BLaER1 (cell line): ENCODE results near the gene NPR3.

Experiments
- H3K27ac ChIP-seq: shearing (Covaris generic); formaldehyde crosslinking; 2 replicates; pipeline ENCODE4 v1.8.1; 2022
- H3K27me3 ChIP-seq: shearing (Covaris generic); formaldehyde crosslinking; 2 replicates; pipeline ENCODE4 v1.8.1; 2022
- H3K36me3 ChIP-seq: shearing (Covaris generic); formaldehyde crosslinking; 2 replicates; pipeline ENCODE4 v1.8.1; 2022
- H3K4me1 ChIP-seq: shearing (Covaris generic); formaldehyde crosslinking; 2 replicates; pipeline ENCODE4 v1.8.1; 2022
- H3K4me2 ChIP-seq: shearing (Covaris generic); formaldehyde crosslinking; 2 replicates; pipeline ENCODE4 v1.8.1; 2022
- H3K4me3 ChIP-seq: shearing (Covaris generic); formaldehyde crosslinking; 2 replicates; pipeline ENCODE4 v1.8.1; 2022
- H3K9ac ChIP-seq: shearing (Covaris generic); formaldehyde crosslinking; 2 replicates; pipeline ENCODE4 v1.8.1; 2022
- H3K9me3 ChIP-seq: shearing (Covaris generic); formaldehyde crosslinking; 2 replicates; pipeline ENCODE4 v1.8.1; 2022
- H4K20me1 ChIP-seq: shearing (Covaris generic); formaldehyde crosslinking; 2 replicates; pipeline ENCODE4 v1.8.1; 2022
- Cebpa-rat ChIP-seq: shearing (Covaris generic); IDR thresholded peaks from 2 replicates; pipeline ENCODE4 v1.8.1; 2022

The NPR3 gene

GRCh38 chr5:32753051-32753450 is 41.9 kb downstream of the NPR3 start:
- Histone ChIP-seq H3K9ac (no peak overlapping the region), H3K27ac (no peak overlapping the region), H3K4me1 (no peaks in the 10 kb centered on the region), H3K4me2 (no peak overlapping the region), H3K36me3 (no peaks in the 10 kb centered on the region), H3K9me3 (peaks cover 6% of the 10 kb centered on the region), H3K4me3 (no peak overlapping the region), H3K27me3 (no peaks in the 10 kb centered on the region), H4K20me1 (no peaks in the 10 kb centered on the region)
- no peak for TF ChIP-seq Cebpa-rat

GRCh38 chr5:32753765-32754164 is 42.6 kb downstream of the NPR3 start:
- no peaks in the 10 kb centered on the region for H4K20me1 ChIP-seq
- H3K36me3 ChIP-seq = no peaks in the 10 kb centered on the region
- no peak overlapping the region for H3K4me3 ChIP-seq
- H3K4me1 ChIP-seq = no peaks in the 10 kb centered on the region
- no peaks in the 10 kb centered on the region for H3K27me3 ChIP-seq
- no peaks in the 10 kb centered on the region for H3K9me3 ChIP-seq
- TF ChIP-seq Cebpa-rat = no peak
- H3K9ac ChIP-seq = no peak overlapping the region
- H3K27ac ChIP-seq = no peak overlapping the region
- H3K4me2 ChIP-seq = no peak overlapping the region

GRCh38 chr5:32754284-32754683 is 43.2 kb downstream of the NPR3 start:
- Histone ChIP-seq H4K20me1 (no peaks in the 10 kb centered on the region), H3K4me3 (no peak overlapping the region), H3K4me1 (no peaks in the 10 kb centered on the region), H3K4me2 (no peak overlapping the region), H3K36me3 (no peaks in the 10 kb centered on the region), H3K27ac (no peak overlapping the region), H3K9ac (no peak overlapping the region), H3K9me3 (no peaks in the 10 kb centered on the region), H3K27me3 (no peaks in the 10 kb centered on the region)
- no peak for TF ChIP-seq Cebpa-rat

GRCh38 chr5:32760091-32760509 is 49.0 kb downstream of the NPR3 start:
- H4K20me1 ChIP-seq = no peaks in the 10 kb centered on the region
- 0 out of 2 replicates have a peak, but pooled peaks cover 9% of the 10 kb centered on the region for H3K9me3 ChIP-seq
- no peak overlapping the region for H3K27ac ChIP-seq
- H3K27me3 ChIP-seq = no peaks in the 10 kb centered on the region
- H3K36me3 ChIP-seq = no peaks in the 10 kb centered on the region
- H3K9ac ChIP-seq = no peak overlapping the region
- TF ChIP-seq Cebpa-rat = no peak
- H3K4me1 ChIP-seq = no peaks in the 10 kb centered on the region
- H3K4me3 ChIP-seq = no peak overlapping the region
- H3K4me2 ChIP-seq = no peak overlapping the region

- no peak overlapping the region for H3K4me3 ChIP-seq
- TF ChIP-seq Cebpa-rat = no peak
- no peak overlapping the region for H3K4me2 ChIP-seq
- H3K36me3 ChIP-seq = no peaks in the 10 kb centered on the region
- H4K20me1 ChIP-seq = no peaks in the 10 kb centered on the region
- H3K27ac ChIP-seq = no peak overlapping the region
- no peak overlapping the region for H3K9ac ChIP-seq
- H3K9me3 ChIP-seq = 0 out of 2 replicates have a peak, but pooled peaks cover 9% of the 10 kb centered on the region
- H3K27me3 ChIP-seq = no peaks in the 10 kb centered on the region
- H3K4me1 ChIP-seq = no peaks in the 10 kb centered on the region
Measured at GRCh38 chr5:32765266-32765665, 54.1 kb downstream of the NPR3 start.

GRCh38 chr5:32767948-32768467 is 56.9 kb downstream of the NPR3 start:
- Histone ChIP-seq H3K36me3 (no peaks in the 10 kb centered on the region), H3K4me1 (no peaks in the 10 kb centered on the region), H3K9me3 (0 out of 2 replicates have a peak, but pooled peaks cover 7% of the 10 kb centered on the region), H3K27me3 (no peaks in the 10 kb centered on the region), H4K20me1 (no peaks in the 10 kb centered on the region), H3K9ac (no peak overlapping the region), H3K4me2 (no peak overlapping the region), H3K4me3 (no peak overlapping the region), H3K27ac (no peak overlapping the region)
- TF ChIP-seq Cebpa-rat = no peak

GRCh38 chr5:32769711-32770110 is 58.6 kb downstream of the NPR3 start:
- TF ChIP-seq Cebpa-rat = no peak
- H3K27me3 ChIP-seq = no peaks in the 10 kb centered on the region
- H4K20me1 ChIP-seq = no peaks in the 10 kb centered on the region
- H3K27ac ChIP-seq = no peak overlapping the region
- H3K4me1 ChIP-seq = no peaks in the 10 kb centered on the region
- no peak overlapping the region for H3K4me2 ChIP-seq
- no peaks in the 10 kb centered on the region for H3K9me3 ChIP-seq
- H3K4me3 ChIP-seq = no peak overlapping the region
- H3K36me3 ChIP-seq = no peaks in the 10 kb centered on the region
- no peak overlapping the region for H3K9ac ChIP-seq

- no peaks in the 10 kb centered on the region for H3K36me3 ChIP-seq
- TF ChIP-seq Cebpa-rat = no peak
- H3K4me1 ChIP-seq = no peaks in the 10 kb centered on the region
Measured at GRCh38 chr5:32770444-32770843, 59.3 kb downstream of the NPR3 start.

GRCh38 chr5:32771037-32771436 is 59.9 kb downstream of the NPR3 start:
- no peak overlapping the region for H3K9ac ChIP-seq
- no peaks in the 10 kb centered on the region for H3K9me3 ChIP-seq
- no peak overlapping the region for H3K4me3 ChIP-seq
- H3K4me2 ChIP-seq = no peak overlapping the region
- no peaks in the 10 kb centered on the region for H3K36me3 ChIP-seq
- TF ChIP-seq Cebpa-rat = no peak
- no peaks in the 10 kb centered on the region for H3K4me1 ChIP-seq
- H3K27me3 ChIP-seq = no peaks in the 10 kb centered on the region
- no peak overlapping the region for H3K27ac ChIP-seq
- no peaks in the 10 kb centered on the region for H4K20me1 ChIP-seq

More at GRCh38 chr5:32770444-32770843, 59.3 kb downstream of the NPR3 start:
- no peak overlapping the region for H3K27ac ChIP-seq
- H3K4me2 ChIP-seq = no peak overlapping the region
- no peaks in the 10 kb centered on the region for H3K9me3 ChIP-seq
- no peaks in the 10 kb centered on the region for H4K20me1 ChIP-seq
- H3K27me3 ChIP-seq = no peaks in the 10 kb centered on the region
- H3K4me3 ChIP-seq = no peak overlapping the region
- H3K9ac ChIP-seq = no peak overlapping the region

GRCh38 chr5:32773944-32774343 is 62.8 kb downstream of the NPR3 start:
- H3K4me1 ChIP-seq = no peaks in the 10 kb centered on the region
- no peak for TF ChIP-seq Cebpa-rat
- no peak overlapping the region for H3K9ac ChIP-seq
- H3K4me2 ChIP-seq = no peak overlapping the region
- H3K27me3 ChIP-seq = no peaks in the 10 kb centered on the region
- H4K20me1 ChIP-seq = no peaks in the 10 kb centered on the region
- H3K36me3 ChIP-seq = no peaks in the 10 kb centered on the region
- H3K9me3 ChIP-seq = no peaks in the 10 kb centered on the region; the same call in 1 of the 2 replicates
- no peak overlapping the region for H3K4me3 ChIP-seq
- no peak overlapping the region for H3K27ac ChIP-seq

- Histone ChIP-seq H3K27ac (no peak overlapping the region), H3K36me3 (no peaks in the 10 kb centered on the region), H3K9me3 (no peaks in the 10 kb centered on the region; the same call in 1 of the 2 replicates), H3K4me2 (no peak overlapping the region), H3K9ac (no peak overlapping the region), H3K4me3 (no peak overlapping the region), H4K20me1 (no peaks in the 10 kb centered on the region), H3K4me1 (no peaks in the 10 kb centered on the region), H3K27me3 (no peaks in the 10 kb centered on the region)
- no peak for TF ChIP-seq Cebpa-rat
Measured at GRCh38 chr5:32776200-32776599, 65.1 kb downstream of the NPR3 start.
